Fibroblast of lung (primary cell): ENCODE results near the gene CCNB3. TPM values are rescaled to one million over a fixed set of nuclear protein-coding genes. Genes with fewer than 3 reads are reported as not detected.

Experiments used
- DNase-seq, 2 donors: peaks; one replicate each; pipeline versions ENCODE4 v3.0.0 to v3.0.0-alpha.2; 2010; ENCODE audit warnings: low read depth in 2 of 2
- H2AFZ ChIP-seq: 2 replicates; pipeline ENCODE4 v1.5.1; 2012; ENCODE audit warnings: low read length, control low read depth, inconsistent platforms
- H3K27ac ChIP-seq: 2 replicates; pipeline ENCODE4 v1.5.1; 2011; ENCODE audit warnings: low read length, control low read depth; ENCODE audit not compliant: insufficient read depth
- H3K27me3 ChIP-seq: 2 replicates; pipeline ENCODE4 v1.5.1; 2011; ENCODE audit warnings: mild to moderate bottlenecking, low read length; ENCODE audit not compliant: control insufficient read depth, insufficient read depth
- H3K36me3 ChIP-seq: 2 replicates; pipeline ENCODE4 v1.5.1; 2011; ENCODE audit warnings: low read length; ENCODE audit not compliant: control insufficient read depth, insufficient read depth
- H3K4me1 ChIP-seq: 2 replicates; pipeline ENCODE4 v1.5.1; 2011; ENCODE audit warnings: low read length; ENCODE audit not compliant: control insufficient read depth, insufficient read depth; ENCODE audit errors: extremely low read depth
- H3K4me2 ChIP-seq: 2 replicates; pipeline ENCODE4 v1.5.1; 2011; ENCODE audit warnings: low read length, control low read depth; ENCODE audit not compliant: insufficient read depth; ENCODE audit errors: extremely low read depth
- H3K4me3 ChIP-seq, 4 experiments: fragments of 200-600 bp in 1 of 4; sonication (generic) in 1 of 4; replicated peaks in 1 of 4; 2 replicates each; pipeline ENCODE4 v1.5.1; 2011 to 2016; ENCODE audit warnings: low read length in 4 of 4, low read depth in 3 of 4, mild to moderate bottlenecking in 3 of 4, control low read depth in 2 of 4, inconsistent platforms in 1 of 4, mixed read lengths in 1 of 4; ENCODE audit not compliant: insufficient read depth in 1 of 4; ENCODE audit errors: control extremely low read depth in 1 of 4
- H3K79me2 ChIP-seq: 2 replicates; pipeline ENCODE4 v1.5.1; 2012; ENCODE audit warnings: mild to moderate bottlenecking, low read length, inconsistent platforms; ENCODE audit not compliant: control insufficient read depth, insufficient read depth
- H3K9ac ChIP-seq: 2 replicates; pipeline ENCODE4 v1.5.1; 2011; ENCODE audit warnings: mild to moderate bottlenecking, low read length, control low read depth; ENCODE audit not compliant: insufficient read depth
- H3K9me3 ChIP-seq: 2 replicates; pipeline ENCODE4 v1.5.1; 2012; ENCODE audit warnings: low read depth, low read length; ENCODE audit not compliant: control insufficient read depth, insufficient read depth
- H4K20me1 ChIP-seq: 2 replicates; pipeline ENCODE4 v1.5.1; 2011; ENCODE audit warnings: low read length; ENCODE audit not compliant: control insufficient read depth, insufficient read depth; ENCODE audit errors: extremely low read depth
- EZH2 ChIP-seq: IDR thresholded peaks from 2 replicates; pipeline ENCODE4 v1.5.1; 2012; ENCODE audit warnings: low read length, control low read depth, mild to moderate bottlenecking; ENCODE audit errors: missing control alignments
- polyA plus RNA-seq, 2 donors: library from polyadenylated mRNA; depleted of rRNA in 1 of 2; stranded (reverse) in 1 of 2; unstranded in 1 of 2; fragments of >200 nt; gene quantifications; 2 replicates each; pipeline ENCODE4 v1.2.1, GENCODE V29; 2011 to 2012; ENCODE audit warnings: missing spikeins in 1 of 2
- total RNA-seq: library from RNA; depleted of rRNA; stranded (reverse); fragments of >200 nt; gene quantifications from 2 replicates; pipeline ENCODE4 v1.2.1, GENCODE V29; 2014
- TF ChIP-seq, protein P1 (sequence below), 2 donors: IDR thresholded peaks in 1 of 2; conservative IDR thresholded peaks in 1 of 2; 1 replicate in 1 of 2; 2 replicates in 1 of 2; pipeline ENCODE4 v1.5.1; 2011 to 2012; ENCODE audit warnings: low read length in 2 of 2, control low read depth in 1 of 2, inconsistent platforms in 1 of 2, low read depth in 1 of 2, mild to moderate bottlenecking in 1 of 2

The CCNB3 gene
- total and polyA plus RNA-seq, 2 donors (not counting 1 experiment from before 2014, with no cell fraction given): 0.44 to 0.83 TPM

DNA sequence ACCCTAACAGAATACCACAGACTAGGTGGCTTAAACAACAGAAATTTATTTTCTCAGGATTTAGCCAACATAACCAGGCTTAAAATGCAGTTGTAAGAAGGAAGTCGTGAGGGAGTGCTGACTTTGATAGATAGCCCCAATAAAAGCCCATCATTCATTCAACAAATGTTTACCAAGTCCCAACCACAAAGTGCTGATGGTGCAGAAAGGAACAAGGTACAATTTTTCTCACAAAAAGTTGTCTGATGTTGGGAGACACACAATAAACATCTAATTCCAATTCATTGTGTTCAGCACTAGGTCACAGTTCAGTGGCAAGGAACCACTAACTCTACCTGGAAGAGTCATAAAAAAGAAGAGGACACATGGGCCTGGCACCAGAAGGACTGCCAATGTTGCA lies 46.0 kb upstream of the CCNB3 start:
- no peak overlapping the region for H3K9ac ChIP-seq
- DNase-seq: no peak
- no peaks in the 10 kb centered on the region for H3K4me1 ChIP-seq
- H3K79me2 ChIP-seq: no peaks in the 10 kb centered on the region
- H2AFZ ChIP-seq: no peak overlapping the region
- no peaks in the 10 kb centered on the region for H4K20me1 ChIP-seq
- no peaks in the 10 kb centered on the region for H3K9me3 ChIP-seq
- no peaks in the 10 kb centered on the region for H3K36me3 ChIP-seq
- TF ChIP-seq, protein P1, sequence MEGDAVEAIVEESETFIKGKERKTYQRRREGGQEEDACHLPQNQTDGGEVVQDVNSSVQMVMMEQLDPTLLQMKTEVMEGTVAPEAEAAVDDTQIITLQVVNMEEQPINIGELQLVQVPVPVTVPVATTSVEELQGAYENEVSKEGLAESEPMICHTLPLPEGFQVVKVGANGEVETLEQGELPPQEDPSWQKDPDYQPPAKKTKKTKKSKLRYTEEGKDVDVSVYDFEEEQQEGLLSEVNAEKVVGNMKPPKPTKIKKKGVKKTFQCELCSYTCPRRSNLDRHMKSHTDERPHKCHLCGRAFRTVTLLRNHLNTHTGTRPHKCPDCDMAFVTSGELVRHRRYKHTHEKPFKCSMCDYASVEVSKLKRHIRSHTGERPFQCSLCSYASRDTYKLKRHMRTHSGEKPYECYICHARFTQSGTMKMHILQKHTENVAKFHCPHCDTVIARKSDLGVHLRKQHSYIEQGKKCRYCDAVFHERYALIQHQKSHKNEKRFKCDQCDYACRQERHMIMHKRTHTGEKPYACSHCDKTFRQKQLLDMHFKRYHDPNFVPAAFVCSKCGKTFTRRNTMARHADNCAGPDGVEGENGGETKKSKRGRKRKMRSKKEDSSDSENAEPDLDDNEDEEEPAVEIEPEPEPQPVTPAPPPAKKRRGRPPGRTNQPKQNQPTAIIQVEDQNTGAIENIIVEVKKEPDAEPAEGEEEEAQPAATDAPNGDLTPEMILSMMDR (conservative IDR thresholded peaks at IDR 0.05 in 1 of 2, IDR thresholded peaks at IDR 0.05 in 1 of 2; ENCODE audit: low read depth in 1 of 2, low read length in 2 of 2): no peak
- TF ChIP-seq EZH2: no peak
- H3K27ac ChIP-seq: no peak overlapping the region
- no peak overlapping the region for H3K4me3 ChIP-seq
- H3K4me2 ChIP-seq: no peak overlapping the region
- H3K27me3 ChIP-seq: no peaks in the 10 kb centered on the region

GRCh38 chrX:50161127-50161526 lies 43.4 kb upstream of the CCNB3 start:
- Histone ChIP-seq H3K79me2 (no peaks in the 10 kb centered on the region), H3K27me3 (no peaks in the 10 kb centered on the region), H3K4me3 (no peak overlapping the region), H3K4me1 (no peaks in the 10 kb centered on the region), H3K27ac (no peak overlapping the region), H2AFZ (no peak overlapping the region), H3K36me3 (no peaks in the 10 kb centered on the region), H3K4me2 (no peak overlapping the region), H4K20me1 (no peaks in the 10 kb centered on the region), H3K9ac (no peak overlapping the region), H3K9me3 (no peaks in the 10 kb centered on the region)
- TF ChIP-seq EZH2: no peak
- TF ChIP-seq, protein P1 (conservative IDR thresholded peaks at IDR 0.05 in 1 of 2, IDR thresholded peaks at IDR 0.05 in 1 of 2; ENCODE audit: low read depth in 1 of 2, low read length in 2 of 2): no peak
- DNase-seq: no peak

DNA sequence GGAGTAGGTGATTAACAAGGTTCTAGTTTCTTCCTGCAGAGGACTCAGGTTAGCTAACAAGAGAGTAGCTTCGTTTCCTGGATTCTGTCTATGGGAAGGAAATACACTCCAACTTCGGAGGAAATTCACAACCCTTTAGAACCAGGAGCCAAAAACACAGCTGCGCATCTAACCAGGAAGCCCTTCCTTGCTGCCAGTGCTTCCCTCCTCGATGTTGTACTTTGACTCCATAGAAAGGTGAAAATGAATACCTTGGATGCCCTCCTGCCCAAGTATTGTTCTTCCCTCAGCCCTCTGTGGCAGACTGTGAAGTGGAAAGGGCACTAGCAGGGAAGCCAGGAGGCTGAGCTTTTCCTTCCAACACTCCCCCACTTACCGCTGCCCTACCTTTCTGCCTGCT lies 38.8 kb upstream of the CCNB3 start:
- TF ChIP-seq, protein P1 (conservative IDR thresholded peaks at IDR 0.05 in 1 of 2, IDR thresholded peaks at IDR 0.05 in 1 of 2; ENCODE audit: low read depth in 1 of 2, low read length in 2 of 2): no peak
- no peak for TF ChIP-seq EZH2
- H3K4me3 ChIP-seq: no peak overlapping the region
- no peaks in the 10 kb centered on the region for H4K20me1 ChIP-seq
- no peaks in the 10 kb centered on the region for H3K36me3 ChIP-seq
- no peaks in the 10 kb centered on the region for H3K27me3 ChIP-seq
- no peak for DNase-seq
- no peak overlapping the region for H3K27ac ChIP-seq
- no peak overlapping the region for H2AFZ ChIP-seq
- H3K4me2 ChIP-seq: no peak overlapping the region
- no peak overlapping the region for H3K9ac ChIP-seq
- H3K9me3 ChIP-seq: no peaks in the 10 kb centered on the region
- H3K4me1 ChIP-seq: no peaks in the 10 kb centered on the region
- H3K79me2 ChIP-seq: no peaks in the 10 kb centered on the region
